RWPE2 (cell line): Measurements from ENCODE around the gene HSD3B1.
A peak's percentile ranks its signal among the peaks of the same experiment; 100 is the strongest.

Experiments used
- ATAC-seq: fragments of 200-7000 bp; cut with Tn5 transposase; 3 replicates; pipeline ENCODE4 v1.9.1; 2021; ENCODE audit warnings: low read depth
- DNase-seq: peaks from one replicate; pipeline ENCODE4 v3.0.0-alpha.2; 2020; ENCODE audit warnings: low spot score
- H3K27ac ChIP-seq: fragments of 450-650 bp; 2 replicates; pipeline ENCODE4 v1.5.1; 2017; ENCODE audit warnings: mild to moderate bottlenecking; ENCODE audit not compliant: poor library complexity, severe bottlenecking
- H3K27me3 ChIP-seq: fragments of 250-450 bp; sonication (Bioruptor Pico); 2 replicates; pipeline ENCODE4 v1.5.1; 2021; ENCODE audit warnings: mild to moderate bottlenecking, moderate library complexity; ENCODE audit not compliant: insufficient read depth, poor library complexity, severe bottlenecking
- H3K36me3 ChIP-seq: fragments of 250-450 bp; sonication (Bioruptor Pico); 2 replicates; pipeline ENCODE4 v1.5.1; 2020; ENCODE audit warnings: low read depth, mild to moderate bottlenecking, moderate library complexity
- H3K4me1 ChIP-seq: fragments of 250-450 bp; sonication (Bioruptor Pico); 2 replicates; pipeline ENCODE4 v1.5.1; 2021; ENCODE audit warnings: mild to moderate bottlenecking, moderate library complexity; ENCODE audit not compliant: insufficient read depth, poor library complexity, severe bottlenecking
- H3K4me3 ChIP-seq: fragments of 250-450 bp; sonication (Bioruptor Pico); 2 replicates; pipeline ENCODE4 v1.5.1; 2021; ENCODE audit warnings: mild to moderate bottlenecking, moderate library complexity; ENCODE audit not compliant: severe bottlenecking
- H3K9me3 ChIP-seq: fragments of 250-450 bp; sonication (Bioruptor Pico); 2 replicates; pipeline ENCODE4 v1.5.1; 2021; ENCODE audit warnings: mild to moderate bottlenecking, moderate library complexity; ENCODE audit not compliant: severe bottlenecking
- TF ChIP-seq, protein P1 (sequence below): fragments of 450-650 bp; IDR thresholded peaks from one replicate; pipeline ENCODE4 v1.5.1; 2017; ENCODE audit warnings: mild to moderate bottlenecking, moderate library complexity; ENCODE audit not compliant: poor library complexity, severe bottlenecking

HSD3B1 gene

GRCh38 chr1:119532324-119532910 lies 25.4 kb downstream of the HSD3B1 start:
- H3K27me3 ChIP-seq, result peaks cover 3% of the 10 kb centered on the region
- no peaks in the 10 kb centered on the region for H3K4me1 ChIP-seq
- TF ChIP-seq, protein P1, sequence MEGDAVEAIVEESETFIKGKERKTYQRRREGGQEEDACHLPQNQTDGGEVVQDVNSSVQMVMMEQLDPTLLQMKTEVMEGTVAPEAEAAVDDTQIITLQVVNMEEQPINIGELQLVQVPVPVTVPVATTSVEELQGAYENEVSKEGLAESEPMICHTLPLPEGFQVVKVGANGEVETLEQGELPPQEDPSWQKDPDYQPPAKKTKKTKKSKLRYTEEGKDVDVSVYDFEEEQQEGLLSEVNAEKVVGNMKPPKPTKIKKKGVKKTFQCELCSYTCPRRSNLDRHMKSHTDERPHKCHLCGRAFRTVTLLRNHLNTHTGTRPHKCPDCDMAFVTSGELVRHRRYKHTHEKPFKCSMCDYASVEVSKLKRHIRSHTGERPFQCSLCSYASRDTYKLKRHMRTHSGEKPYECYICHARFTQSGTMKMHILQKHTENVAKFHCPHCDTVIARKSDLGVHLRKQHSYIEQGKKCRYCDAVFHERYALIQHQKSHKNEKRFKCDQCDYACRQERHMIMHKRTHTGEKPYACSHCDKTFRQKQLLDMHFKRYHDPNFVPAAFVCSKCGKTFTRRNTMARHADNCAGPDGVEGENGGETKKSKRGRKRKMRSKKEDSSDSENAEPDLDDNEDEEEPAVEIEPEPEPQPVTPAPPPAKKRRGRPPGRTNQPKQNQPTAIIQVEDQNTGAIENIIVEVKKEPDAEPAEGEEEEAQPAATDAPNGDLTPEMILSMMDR, result no peak
- ATAC-seq (no peak), DNase-seq (no peak)
- no peaks in the 10 kb centered on the region for H3K9me3 ChIP-seq
- H3K4me3 ChIP-seq, result no peak overlapping the region
- H3K36me3 ChIP-seq, result no peaks in the 10 kb centered on the region
- no peak overlapping the region for H3K27ac ChIP-seq

GRCh38 chr1:119535381-119535780 lies 28.4 kb downstream of the HSD3B1 start:
- H3K9me3 ChIP-seq, result no peaks in the 10 kb centered on the region
- no peaks in the 10 kb centered on the region for H3K4me1 ChIP-seq
- H3K27ac ChIP-seq, result no peak overlapping the region
- H3K36me3 ChIP-seq, result no peaks in the 10 kb centered on the region
- ATAC-seq, result no peak
- H3K27me3 ChIP-seq, result no peaks in the 10 kb centered on the region
- DNase-seq, result no peak
- TF ChIP-seq, protein P1, result no peak
- no peak overlapping the region for H3K4me3 ChIP-seq

DNA sequence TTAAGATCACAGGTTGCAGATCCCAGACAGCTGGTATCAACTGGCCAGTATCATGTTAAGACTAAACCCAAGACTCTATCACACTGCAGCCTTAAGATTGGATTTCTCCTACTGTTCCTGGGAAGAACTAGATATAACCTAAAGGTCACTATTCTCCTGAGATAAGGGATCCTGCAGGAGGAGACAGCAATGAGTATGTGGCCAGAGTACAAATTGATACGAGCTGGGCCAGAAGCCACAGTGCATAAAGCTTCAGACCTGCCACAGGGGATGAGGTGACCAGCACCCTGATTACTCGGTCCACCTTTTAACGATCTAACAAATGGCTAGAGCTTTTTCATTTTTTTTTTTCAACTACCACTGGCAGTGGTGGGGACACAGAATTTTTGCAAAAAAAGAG lies 31.0 kb downstream of the HSD3B1 start:
- no peaks in the 10 kb centered on the region for H3K4me1 ChIP-seq
- H3K4me3 ChIP-seq, result no peak overlapping the region
- no peaks in the 10 kb centered on the region for H3K9me3 ChIP-seq
- no peak for DNase-seq
- ATAC-seq, result no peak
- no peak overlapping the region for H3K27ac ChIP-seq
- no peaks in the 10 kb centered on the region for H3K36me3 ChIP-seq
- no peaks in the 10 kb centered on the region for H3K27me3 ChIP-seq
- TF ChIP-seq, protein P1, result no peak

DNA sequence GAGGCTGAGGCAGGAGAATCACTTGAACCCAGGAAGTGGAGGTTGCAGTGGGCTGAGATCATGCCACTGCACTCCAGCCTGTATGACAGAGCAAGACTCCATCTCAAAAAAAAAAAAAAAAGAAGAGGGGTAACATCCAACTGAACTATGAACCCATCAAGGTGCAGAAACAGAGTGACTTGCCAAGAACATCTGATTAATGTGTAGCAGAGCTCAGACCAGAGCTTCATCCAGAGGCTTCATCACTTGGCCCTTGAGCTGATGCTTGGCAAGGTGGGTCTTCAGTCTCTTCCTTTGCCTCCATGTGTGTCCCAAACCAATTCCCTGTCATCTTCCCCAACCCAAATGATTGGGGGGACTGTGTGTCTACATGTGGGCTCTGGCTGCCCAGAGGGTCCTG lies 32.6 kb downstream of the HSD3B1 start:
- H3K27ac ChIP-seq, result no peak overlapping the region
- no peaks in the 10 kb centered on the region for H3K27me3 ChIP-seq
- H3K9me3 ChIP-seq, result no peaks in the 10 kb centered on the region
- H3K36me3 ChIP-seq, result no peaks in the 10 kb centered on the region
- DNase-seq (no peak), ATAC-seq (no peak)
- H3K4me1 ChIP-seq, result no peaks in the 10 kb centered on the region
- TF ChIP-seq, protein P1, result no peak
- no peak overlapping the region for H3K4me3 ChIP-seq

- TF ChIP-seq, protein P1, result no peak
- Histone ChIP-seq H3K4me1 (no peaks in the 10 kb centered on the region), H3K9me3 (no peaks in the 10 kb centered on the region), H3K27ac (peak overlapping the region; percentile 32), H3K27me3 (no peaks in the 10 kb centered on the region), H3K4me3 (no peak overlapping the region), H3K36me3 (no peaks in the 10 kb centered on the region)
- no peak for DNase-seq
- peak; percentile 53 for ATAC-seq
Observed at GRCh38 chr1:119541389-119541788, 34.4 kb downstream of the HSD3B1 start.
